Measurements from ENCODE around the gene SARM1. TPM values are rescaled to one million over a fixed set of nuclear protein-coding genes. Genes with fewer than 3 reads are reported as not detected.

The SARM1 gene
- total RNA-seq, 6 experiments from 2014 or later, result 2.8 to 5.1 (median 3.9) TPM

GRCh38 chr17:28334666-28335200, 36.8 kb upstream of the SARM1 start:
- no peak for TF ChIP-seq CTCF (IDR thresholded peaks at IDR 0.05)
- no peak for TF ChIP-seq POLR2A (IDR thresholded peaks at IDR 0.05)
- no peaks in the 10 kb centered on the region for H3K27me3 ChIP-seq
- peak overlapping the region; percentile 94 to 96 (median 95) for H3K4me3 ChIP-seq
- peaks cover 0 to 22% (median 3%) of the 10 kb centered on the region in 4 donors for H3K36me3 ChIP-seq
- intact Hi-C loops (cut with DNase I), result no loop called here
- H3K27ac ChIP-seq, result peak overlapping the region; percentile 66 to 95 (median 85)
- 4% methylated on average over 14 of the region's 18 CpGs for WGBS (ENCODE audit: insufficient coverage, low coverage, low lambda C conversion rate, missing lambda C conversion rate)
- DNase-seq, result no peak
- no peak for ATAC-seq
- H3K4me1 ChIP-seq, result peaks cover 0 to 34% (median 11%) of the 10 kb centered on the region in 4 donors
- no peaks in the 10 kb centered on the region for H3K9me3 ChIP-seq

GRCh38 chr17:28335201-28335958, 36.1 kb upstream of the SARM1 start, which contains the start of the genes IFT20 and TNFAIP1:
IFT20 (minus strand) TSS chr17:28335472; CDS start chr17:28331985, 3,487 bp downstream.
TNFAIP1 (plus strand) TSS chr17:28335761; CDS start chr17:28339522, 3,761 bp downstream.
- ATAC-seq (peak; percentile 88 to 97 (median 95)), DNase-seq (peak; percentile 98 to 99 (median 99))
- peak within 1 kb of the TSS; percentile 94 to 96 (median 95) for H3K4me3 ChIP-seq
- H3K36me3 ChIP-seq, result peaks cover 0 to 22% (median 6%) of the 10 kb centered on the region in 4 donors
- peak within 1 kb of the TSS; percentile 95 to 99 (median 95) for H3K27ac ChIP-seq
- WGBS (ENCODE audit: insufficient coverage, low coverage, low lambda C conversion rate, missing lambda C conversion rate), result under 1% methylated on average over 19 of the region's 62 CpGs
- no peaks in the 10 kb centered on the region for H3K9me3 ChIP-seq
- H3K27me3 ChIP-seq, result no peaks in the 10 kb centered on the region
- intact Hi-C loops (cut with DNase I), result no loop called here
- peak; percentile 96 for TF ChIP-seq POLR2A (IDR thresholded peaks at IDR 0.05)
- no peak for TF ChIP-seq CTCF (IDR thresholded peaks at IDR 0.05)
- H3K4me1 ChIP-seq, result peaks cover 0 to 34% (median 11%) of the 10 kb centered on the region in 4 donors

GRCh38 chr17:28335959-28336871, 35.3 kb upstream of the SARM1 start:
- intact Hi-C loops (cut with DNase I), result no loop called here
- WGBS (ENCODE audit: insufficient coverage, low coverage, low lambda C conversion rate, missing lambda C conversion rate), result 4% methylated on average over 26 of the region's 29 CpGs

More at GRCh38 chr17:28335959-28336871, 35.3 kb upstream of the SARM1 start:
- no peak for TF ChIP-seq CTCF (IDR thresholded peaks at IDR 0.05)
- peak; percentile 48 for TF ChIP-seq POLR2A (IDR thresholded peaks at IDR 0.05)
- Histone ChIP-seq H3K27me3 (no peaks in the 10 kb centered on the region), H3K9me3 (no peaks in the 10 kb centered on the region), H3K4me1 (peaks cover 0 to 34% (median 11%) of the 10 kb centered on the region in 4 donors), H3K27ac (peak overlapping the region; percentile 95 to 99 (median 95)), H3K4me3 (peak overlapping the region; percentile 94 to 96 (median 95)), H3K36me3 (peaks cover 0 to 22% (median 9%) of the 10 kb centered on the region in 4 donors)
- ATAC-seq, result peak; percentile 32 to 50 (median 44)
- peak; percentile 77 to 82 (median 78) for DNase-seq
